GM23338 (cell line): Measurements from ENCODE around the gene CHST11. TPM values are rescaled to one million over a fixed set of nuclear protein-coding genes. Genes with fewer than 3 reads are reported as not detected.
A peak's percentile ranks its signal among the peaks of the same experiment; 100 is the strongest.

Source experiments
- ATAC-seq: fragments of 200-7000 bp; cut with Tn5 transposase; 3 replicates; pipeline ENCODE4 v1.9.1; 2020
- DNase-seq: peaks from one replicate; pipeline ENCODE4 v3.0.0-alpha.2; 2015; ENCODE audit warnings: low spot score
- H2AFZ ChIP-seq: fragments of 200-600 bp; sonication (generic); 2 replicates; pipeline ENCODE4 v1.8.0; 2016; ENCODE audit warnings: antibody characterized with exemption, mild to moderate bottlenecking, moderate library complexity
- H3F3A ChIP-seq: fragments of 200-600 bp; sonication (generic); replicated peaks from 2 replicates; pipeline ENCODE4 v1.8.0; 2017; ENCODE audit warnings: antibody characterized with exemption, mixed run types, low read depth
- H3K27ac ChIP-seq: fragments of 200-600 bp; sonication (generic); 2 replicates; pipeline ENCODE4 v1.6.1; 2016; ENCODE audit warnings: low read depth
- H3K27me3 ChIP-seq: fragments of 200-600 bp; sonication (generic); 2 replicates; pipeline ENCODE4 v1.8.0; 2016; ENCODE audit warnings: mild to moderate bottlenecking, mixed run types, moderate library complexity; ENCODE audit not compliant: insufficient read depth
- H3K36me3 ChIP-seq: fragments of 200-600 bp; sonication (generic); 2 replicates; pipeline ENCODE4 v1.8.0; 2016; ENCODE audit warnings: mild to moderate bottlenecking; ENCODE audit not compliant: insufficient read depth
- H3K4me1 ChIP-seq: fragments of 200-600 bp; sonication (generic); 2 replicates; pipeline ENCODE4 v1.8.0; 2016; ENCODE audit warnings: mild to moderate bottlenecking, moderate library complexity; ENCODE audit not compliant: insufficient read depth
- H3K4me2 ChIP-seq: fragments of 200-600 bp; sonication (generic); 2 replicates; pipeline ENCODE4 v1.7.1; 2017; ENCODE audit warnings: mixed run types
- H3K4me3 ChIP-seq: fragments of 200-600 bp; sonication (generic); 2 replicates; pipeline ENCODE4 v1.6.1; 2016; ENCODE audit warnings: mixed run types
- H3K79me2 ChIP-seq: fragments of 200-600 bp; sonication (generic); replicated peaks from 2 replicates; pipeline ENCODE4 v1.8.0; 2017; ENCODE audit warnings: mild to moderate bottlenecking; ENCODE audit not compliant: insufficient read depth
- H3K9me2 ChIP-seq: fragments of 200-600 bp; sonication (generic); 2 replicates; pipeline ENCODE4 v1.8.0; 2017; ENCODE audit not compliant: insufficient read depth
- H4K20me1 ChIP-seq: fragments of 200-600 bp; sonication (generic); replicated peaks from 2 replicates; pipeline ENCODE4 v1.8.0; 2017; ENCODE audit warnings: mild to moderate bottlenecking; ENCODE audit not compliant: insufficient read depth
- H3K27ac Mint-ChIP-seq: 2 replicates; pipeline ENCODE4 v1.8.0; 2020; ENCODE audit warnings: inconsistent platforms, mild to moderate bottlenecking, moderate library complexity, mixed read lengths
- H3K27me3 Mint-ChIP-seq: 3 replicates; pipeline ENCODE4 v1.8.0; 2022; ENCODE audit warnings: low read depth, mild to moderate bottlenecking, moderate library complexity, mixed read lengths, inconsistent platforms; ENCODE audit not compliant: insufficient read depth, poor library complexity
- H3K36me3 Mint-ChIP-seq: 3 replicates; pipeline ENCODE4 v1.8.0; 2021; ENCODE audit warnings: low read depth, mild to moderate bottlenecking, inconsistent platforms, moderate library complexity, mixed read lengths
- H3K4me1 Mint-ChIP-seq: 3 replicates; pipeline ENCODE4 v1.8.0; 2020; ENCODE audit warnings: mild to moderate bottlenecking, inconsistent platforms, mixed read lengths
- H3K4me3 Mint-ChIP-seq: 3 replicates; pipeline ENCODE4 v1.8.0; 2021; ENCODE audit warnings: moderate library complexity, mild to moderate bottlenecking, inconsistent platforms, mixed read lengths
- H3K9me3 Mint-ChIP-seq: 3 replicates; pipeline ENCODE4 v1.8.0; 2020; ENCODE audit warnings: moderate library complexity, mild to moderate bottlenecking, inconsistent platforms, mixed read lengths
- CREB1 ChIP-seq: fragments of 250-450 bp; sonication (Bioruptor Pico); IDR thresholded peaks from 2 replicates; pipeline ENCODE4 v1.5.0; 2020; ENCODE audit warnings: low read depth, mild to moderate bottlenecking, moderate library complexity
- CTCF ChIP-seq, 2 experiments: fragments of 200-600 bp in 1 of 2; sonication (generic) in 1 of 2; conservative IDR thresholded peaks; 2 replicates each; pipeline versions ENCODE4 v1.5.1 to v1.6.1; 2016 to 2017; ENCODE audit warnings: antibody characterized with exemption in 2 of 2, low read depth in 2 of 2, mild to moderate bottlenecking in 2 of 2, moderate library complexity in 1 of 2
- ETS1 ChIP-seq: IDR thresholded peaks from 2 replicates; pipeline ENCODE4 v1.6.1; 2016; ENCODE audit warnings: antibody characterized with exemption
- EZH2 ChIP-seq: fragments of 200-600 bp; sonication (generic); IDR thresholded peaks from one replicate; pipeline ENCODE4 v1.8.0; 2017; ENCODE audit warnings: antibody characterized with exemption, mild to moderate bottlenecking, low read depth; ENCODE audit not compliant: unreplicated experiment
- EZH2phosphoT487 ChIP-seq: fragments of 200-600 bp; sonication (generic); IDR thresholded peaks from one replicate; pipeline ENCODE4 v1.8.1; 2018; ENCODE audit warnings: antibody characterized with exemption; ENCODE audit not compliant: unreplicated experiment
- JUNB ChIP-seq: IDR thresholded peaks from one replicate; pipeline ENCODE4 v1.6.1; 2016; ENCODE audit warnings: antibody characterized with exemption; ENCODE audit not compliant: unreplicated experiment
- NANOG ChIP-seq: IDR thresholded peaks from 2 replicates; pipeline ENCODE4 v1.6.1; 2016; ENCODE audit warnings: antibody characterized with exemption, borderline replicate concordance
- POLR2AphosphoS5 ChIP-seq: IDR thresholded peaks from 2 replicates; pipeline ENCODE4 v1.6.1; 2016; ENCODE audit warnings: antibody characterized with exemption, low read depth
- REST ChIP-seq: IDR thresholded peaks from one replicate; pipeline ENCODE4 v1.6.1; 2018; ENCODE audit warnings: antibody characterized with exemption; ENCODE audit not compliant: unreplicated experiment
- STAT1 ChIP-seq: IDR thresholded peaks from one replicate; pipeline ENCODE4 v1.6.1; 2016; ENCODE audit warnings: antibody characterized with exemption; ENCODE audit not compliant: unreplicated experiment
- ZNF114 ChIP-seq: fragments of 250-450 bp; sonication (Bioruptor Pico); IDR thresholded peaks from 2 replicates; pipeline ENCODE4 v1.5.0; 2020; ENCODE audit warnings: mild to moderate bottlenecking, moderate library complexity
- ZNF331 ChIP-seq: fragments of 250-450 bp; sonication (Bioruptor Pico); IDR thresholded peaks from 2 replicates; pipeline ENCODE4 v1.5.0; 2020; ENCODE audit warnings: low read depth, mild to moderate bottlenecking, moderate library complexity
- ZNF462 ChIP-seq: fragments of 250-450 bp; sonication (Bioruptor Pico); IDR thresholded peaks from 2 replicates; pipeline ENCODE4 v1.5.0; 2020; ENCODE audit warnings: mild to moderate bottlenecking, moderate library complexity
- polyA plus RNA-seq: library from polyadenylated mRNA; unstranded; fragments of >200 nt; fragmentation: Nextera tagmentation; extraction: Ambion mirVana; gene quantifications from 2 replicates; pipeline ENCODE4 v1.2.1, GENCODE V29; 2016
- total RNA-seq: library from RNA; depleted of rRNA; stranded (reverse); fragments of >200 nt; shearing (Covaris generic); gene quantifications from 2 replicates; pipeline ENCODE4 v1.2.3, GENCODE V29; 2014

CHST11 gene
- total and polyA plus RNA-seq, 2 experiments from 2014 or later, result 7.7 to 25.7 TPM

- no peak for DNase-seq
- Histone ChIP-seq H3K4me2 (no peak overlapping the region), H3K4me1 (peaks cover 14% of the 10 kb centered on the region; the same call in 1 of the 2 replicates), H3K4me3 (no peak overlapping the region), H3K79me2 (peaks cover 4% of the 10 kb centered on the region; the same call in 1 of the 2 replicates), H3K27ac (no peak overlapping the region), H3K27me3 (no peaks in the 10 kb centered on the region), H2AFZ (no peak overlapping the region), H3K9me2 (no peaks in the 10 kb centered on the region), H3K36me3 (no peaks in the 10 kb centered on the region), H3F3A (no peaks in the 10 kb centered on the region), H4K20me1 (no peaks in the 10 kb centered on the region)
- no peak for TF ChIP-seq EZH2phosphoT487
- TF ChIP-seq POLR2AphosphoS5, result no peak
- no peak for TF ChIP-seq EZH2
- TF ChIP-seq CREB1, result no peak
- no peak for TF ChIP-seq STAT1
- no peak for TF ChIP-seq ZNF462 (CRISPR knock-in tag)
- TF ChIP-seq REST, result no peak
- TF ChIP-seq NANOG, result no peak
- TF ChIP-seq CTCF (conservative IDR thresholded peaks at IDR 0.05; ENCODE audit: low read depth in 2 of 2), result no peak
- no peak for TF ChIP-seq JUNB
- TF ChIP-seq ZNF114 (CRISPR knock-in tag), result no peak
- no peak for TF ChIP-seq ETS1
- no peak for TF ChIP-seq ZNF331 (CRISPR knock-in tag)
- no peaks in the 10 kb centered on the region for H3K36me3 Mint-ChIP-seq
- no peaks in the 10 kb centered on the region for H3K9me3 Mint-ChIP-seq
- peak overlapping the region; percentile 28; the same call in 1 of the 2 replicates for H3K27ac Mint-ChIP-seq
- H3K27me3 Mint-ChIP-seq, result peaks cover 2% of the 10 kb centered on the region
- H3K4me3 Mint-ChIP-seq, result no peak overlapping the region
- ATAC-seq, result no peak
- H3K4me1 Mint-ChIP-seq, result peaks cover 42% of the 10 kb centered on the region
Measured at GRCh38 chr12:104740668-104741067, 283.9 kb downstream of the CHST11 start.
